ENCODE data around the gene MIGA2.

DNA sequence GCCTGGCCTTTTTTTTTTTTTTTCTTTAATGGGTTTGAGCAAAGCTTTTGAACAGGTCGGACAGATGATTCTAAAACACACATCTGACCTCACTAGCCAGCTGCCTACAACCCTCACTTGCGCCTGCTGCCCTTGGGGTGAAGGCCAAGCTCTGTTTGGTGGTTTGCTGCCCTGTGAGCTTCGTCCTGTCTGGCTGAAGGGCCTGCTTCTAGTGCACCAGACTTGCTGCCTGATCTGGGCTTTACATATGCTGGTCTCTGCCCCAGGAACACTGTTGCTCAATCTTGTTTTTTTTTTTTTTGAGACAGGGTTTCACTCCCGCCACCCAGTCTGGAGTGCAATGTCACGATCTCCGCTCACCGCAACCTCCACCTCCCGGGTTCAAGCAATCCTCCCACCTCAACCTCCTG lies 28.1 kb downstream of the MIGA2 start:
- TF ChIP-seq, protein P1, sequence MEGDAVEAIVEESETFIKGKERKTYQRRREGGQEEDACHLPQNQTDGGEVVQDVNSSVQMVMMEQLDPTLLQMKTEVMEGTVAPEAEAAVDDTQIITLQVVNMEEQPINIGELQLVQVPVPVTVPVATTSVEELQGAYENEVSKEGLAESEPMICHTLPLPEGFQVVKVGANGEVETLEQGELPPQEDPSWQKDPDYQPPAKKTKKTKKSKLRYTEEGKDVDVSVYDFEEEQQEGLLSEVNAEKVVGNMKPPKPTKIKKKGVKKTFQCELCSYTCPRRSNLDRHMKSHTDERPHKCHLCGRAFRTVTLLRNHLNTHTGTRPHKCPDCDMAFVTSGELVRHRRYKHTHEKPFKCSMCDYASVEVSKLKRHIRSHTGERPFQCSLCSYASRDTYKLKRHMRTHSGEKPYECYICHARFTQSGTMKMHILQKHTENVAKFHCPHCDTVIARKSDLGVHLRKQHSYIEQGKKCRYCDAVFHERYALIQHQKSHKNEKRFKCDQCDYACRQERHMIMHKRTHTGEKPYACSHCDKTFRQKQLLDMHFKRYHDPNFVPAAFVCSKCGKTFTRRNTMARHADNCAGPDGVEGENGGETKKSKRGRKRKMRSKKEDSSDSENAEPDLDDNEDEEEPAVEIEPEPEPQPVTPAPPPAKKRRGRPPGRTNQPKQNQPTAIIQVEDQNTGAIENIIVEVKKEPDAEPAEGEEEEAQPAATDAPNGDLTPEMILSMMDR (IDR thresholded peaks at IDR 0.05): no peak
- TF ChIP-seq POLR2A (IDR thresholded peaks at IDR 0.05): no peak

All from transverse colon (tissue), 3 donors.